Measurements from ENCODE around the gene ARHGAP6.
"Not testable (repeated sequence)": the region's sequence is repeated elsewhere in the genome, so short reads cannot be mapped to it uniquely, and the experiment has no call there.

The ARHGAP6 gene

GRCh38 chrX:11540532-11541377 lies 125.0 kb downstream of the ARHGAP6 start:
- peaks cover 4% of the 10 kb centered on the region for H3K27me3 Mint-ChIP-seq (ENCODE audit: low read depth)

DNA sequence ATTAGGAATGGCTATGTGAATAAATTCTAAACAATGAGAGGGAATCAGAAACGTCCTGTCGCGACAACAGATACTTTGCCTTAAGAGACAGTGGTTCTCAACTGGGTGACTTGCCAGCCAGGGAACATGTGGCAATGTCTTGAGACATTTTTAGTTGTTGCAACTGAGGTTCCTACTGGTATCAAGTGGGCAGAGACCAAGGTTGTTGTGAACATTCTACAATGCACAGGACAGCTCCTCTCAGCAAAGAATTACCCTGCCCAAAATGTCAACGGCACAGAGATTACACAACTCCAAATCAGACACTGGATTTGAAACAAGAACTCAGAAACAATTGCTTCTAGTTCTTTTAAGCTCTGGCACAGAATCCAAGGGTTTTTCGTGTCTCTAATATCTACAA lies 128.6 kb downstream of the ARHGAP6 start:
- no peaks in the 10 kb centered on the region for H3K4me1 Mint-ChIP-seq (ENCODE audit: low read depth)
- no peak overlapping the region for H3K27ac Mint-ChIP-seq
- no peaks in the 10 kb centered on the region for H3K9me3 Mint-ChIP-seq
- H3K27me3 Mint-ChIP-seq (ENCODE audit: low read depth): no peaks in the 10 kb centered on the region
- no peaks in the 10 kb centered on the region for H3K36me3 Mint-ChIP-seq (ENCODE audit: low read depth)
- no peak overlapping the region for H3K4me3 Mint-ChIP-seq

More at GRCh38 chrX:11540532-11541377, 125.0 kb downstream of the ARHGAP6 start:
- no peaks in the 10 kb centered on the region for H3K4me1 Mint-ChIP-seq (ENCODE audit: low read depth)
- H3K9me3 Mint-ChIP-seq: no peaks in the 10 kb centered on the region
- H3K27ac Mint-ChIP-seq: no peak overlapping the region
- no peaks in the 10 kb centered on the region for H3K36me3 Mint-ChIP-seq (ENCODE audit: low read depth)
- H3K4me3 Mint-ChIP-seq: no peak overlapping the region

DNA sequence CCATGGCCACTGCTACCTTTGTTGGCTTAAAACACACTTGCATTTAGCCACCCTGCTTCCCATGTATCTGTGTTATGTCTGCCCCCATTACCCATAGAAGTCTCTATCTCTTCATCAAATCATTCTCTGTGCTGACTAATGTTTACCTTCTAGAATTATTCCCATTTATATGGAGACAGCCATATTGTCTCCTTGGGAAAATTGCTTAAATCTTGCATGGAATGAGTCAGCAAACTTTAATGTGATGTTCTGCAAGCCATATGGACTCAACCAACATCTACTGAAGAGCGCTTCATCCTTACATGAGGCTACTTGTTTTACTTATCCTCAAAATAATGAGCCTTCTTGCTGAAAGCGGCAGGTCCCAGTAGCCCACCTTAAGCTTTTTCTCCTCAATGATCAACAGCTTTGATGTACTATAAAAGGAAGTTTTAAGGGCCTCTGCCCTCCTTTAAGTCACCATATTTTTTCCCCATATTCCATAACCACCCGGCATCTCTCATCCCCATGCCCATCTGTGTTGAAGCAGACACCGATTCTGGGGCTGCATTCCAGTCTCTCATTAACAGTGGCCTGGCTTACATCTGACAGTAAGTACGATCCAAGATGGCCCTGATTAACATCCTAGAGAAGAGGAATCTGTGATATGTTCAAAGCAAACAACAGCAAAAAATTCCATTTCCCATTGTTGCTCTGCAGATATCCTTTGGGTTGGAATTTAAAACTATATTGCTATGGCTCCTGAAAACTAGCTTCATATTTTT lies 130.4 kb downstream of the ARHGAP6 start:
- Mint-ChIP-seq H3K27me3 (ENCODE audit: low read depth) (no peaks in the 10 kb centered on the region), H3K4me1 (ENCODE audit: low read depth) (no peaks in the 10 kb centered on the region), H3K27ac (no peak overlapping the region), H3K4me3 (no peak overlapping the region), H3K9me3 (no peaks in the 10 kb centered on the region), H3K36me3 (ENCODE audit: low read depth) (no peaks in the 10 kb centered on the region)

DNA sequence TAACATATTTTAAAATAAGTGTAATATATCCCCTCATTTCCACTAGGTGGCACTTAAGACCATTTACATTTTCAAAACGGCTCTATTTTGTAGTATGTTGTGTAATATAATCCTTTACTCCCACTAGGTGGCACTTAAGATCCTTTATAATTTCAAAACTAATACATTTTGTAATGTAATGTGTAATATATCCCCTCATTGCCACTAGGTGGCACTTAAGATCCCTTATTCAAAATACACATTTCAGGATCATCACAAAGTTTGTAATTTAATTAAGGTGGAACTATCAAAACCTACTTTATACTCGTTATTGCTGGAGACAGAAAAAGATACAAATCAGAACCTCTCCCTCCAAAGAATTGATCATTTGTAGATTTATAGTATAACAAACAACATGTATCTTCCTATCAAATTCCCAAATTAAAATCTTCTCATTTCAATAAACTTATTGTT lies 132.5 kb downstream of the ARHGAP6 start:
- H3K36me3 Mint-ChIP-seq (ENCODE audit: low read depth): no peaks in the 10 kb centered on the region
- no peaks in the 10 kb centered on the region for H3K9me3 Mint-ChIP-seq

DNA sequence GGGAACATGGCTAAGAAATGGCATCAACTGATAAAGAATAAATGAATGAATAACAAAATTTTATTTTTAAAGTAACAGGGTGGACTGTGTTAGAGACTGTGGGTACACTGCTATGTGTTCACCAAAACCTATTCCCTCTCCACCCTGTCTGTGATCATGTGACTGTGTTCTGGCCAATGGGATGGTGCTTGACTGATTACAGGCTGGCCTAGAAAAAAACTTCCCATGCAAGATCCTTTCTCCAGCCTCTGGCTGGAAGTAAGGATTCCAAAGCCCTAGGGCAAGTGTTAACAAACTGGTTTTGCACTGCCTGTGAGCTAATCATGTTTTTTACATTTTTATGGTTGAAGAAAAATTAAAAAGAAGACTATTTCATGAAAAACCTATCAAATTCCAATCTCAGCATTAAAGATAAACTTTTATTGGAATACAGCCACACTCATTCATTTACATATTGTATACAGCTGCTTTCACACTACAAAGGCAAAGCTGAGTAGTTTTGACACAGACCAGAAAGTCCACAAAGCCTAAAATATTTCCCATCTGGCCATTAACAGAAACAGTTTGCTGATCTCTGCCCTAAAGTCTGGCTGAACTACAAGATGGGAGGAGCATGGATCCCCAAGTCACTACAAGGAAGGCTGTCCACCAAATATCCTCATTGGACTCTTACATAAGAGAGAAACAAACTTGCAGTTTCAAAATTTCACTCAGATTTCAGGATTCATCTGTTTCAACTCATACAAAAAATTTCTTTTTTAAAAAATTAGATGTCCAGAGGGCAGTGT lies 133.2 kb downstream of the ARHGAP6 start:
- Mint-ChIP-seq H3K4me3 (no peak overlapping the region), H3K27ac (no peak overlapping the region), H3K9me3 (no peaks in the 10 kb centered on the region), H3K4me1 (ENCODE audit: low read depth) (no peaks in the 10 kb centered on the region), H3K36me3 (ENCODE audit: low read depth) (no peaks in the 10 kb centered on the region), H3K27me3 (ENCODE audit: low read depth) (peaks cover 8% of the 10 kb centered on the region)

More for the DNA sequence above, 132.5 kb downstream of the ARHGAP6 start:
- Mint-ChIP-seq H3K4me3 (no peak overlapping the region), H3K27me3 (ENCODE audit: low read depth) (peaks cover 8% of the 10 kb centered on the region), H3K27ac (no peak overlapping the region), H3K4me1 (ENCODE audit: low read depth) (no peaks in the 10 kb centered on the region)

DNA sequence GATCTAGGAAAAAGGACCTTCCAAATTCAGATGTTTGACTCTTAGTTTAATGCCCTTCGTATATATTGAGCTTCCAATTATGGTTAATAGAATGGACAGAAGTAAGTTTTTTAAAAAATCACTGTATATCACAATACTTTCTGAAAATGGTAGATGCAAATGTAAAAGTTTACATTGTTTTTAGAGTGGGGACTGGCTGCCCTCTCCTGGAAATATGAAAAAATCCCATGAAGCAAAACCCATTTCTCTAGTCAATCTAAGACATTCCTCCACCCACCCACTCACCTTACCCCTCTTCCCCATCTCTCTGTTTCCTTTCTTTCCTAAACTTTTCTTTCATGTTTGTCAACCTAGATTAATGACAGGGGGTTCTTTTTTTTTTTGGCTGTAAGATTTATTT lies 134.5 kb downstream of the ARHGAP6 start:
- no peak overlapping the region for H3K4me3 Mint-ChIP-seq
- H3K36me3 Mint-ChIP-seq (ENCODE audit: low read depth): no peaks in the 10 kb centered on the region
- H3K27me3 Mint-ChIP-seq (ENCODE audit: low read depth): peaks cover 8% of the 10 kb centered on the region
- no peak overlapping the region for H3K27ac Mint-ChIP-seq
- no peaks in the 10 kb centered on the region for H3K9me3 Mint-ChIP-seq
- no peaks in the 10 kb centered on the region for H3K4me1 Mint-ChIP-seq (ENCODE audit: low read depth)

DNA sequence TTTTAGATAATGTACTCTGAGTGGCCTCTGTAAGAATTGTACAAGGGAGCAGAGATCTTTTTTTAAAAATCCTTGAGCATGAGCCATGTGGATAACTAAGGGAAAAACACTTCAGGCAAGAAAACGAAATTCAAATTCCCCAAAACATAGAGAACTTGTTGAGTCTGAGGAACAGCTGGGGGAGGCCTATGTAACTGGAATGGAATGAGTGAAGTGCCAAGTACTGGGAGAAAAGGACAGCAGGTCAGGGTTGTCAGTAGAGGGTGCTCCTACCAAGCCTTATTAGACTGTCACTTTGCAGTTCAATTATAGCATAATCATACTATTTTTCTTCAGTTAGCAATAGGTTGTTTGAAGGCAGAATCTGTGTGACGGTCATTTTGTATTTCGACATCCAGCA lies 135.1 kb downstream of the ARHGAP6 start:
- Mint-ChIP-seq H3K4me3 (no peak overlapping the region), H3K27ac (no peak overlapping the region), H3K4me1 (ENCODE audit: low read depth) (no peaks in the 10 kb centered on the region), H3K27me3 (ENCODE audit: low read depth) (peaks cover 8% of the 10 kb centered on the region), H3K36me3 (ENCODE audit: low read depth) (no peaks in the 10 kb centered on the region), H3K9me3 (no peaks in the 10 kb centered on the region)

GRCh38 chrX:11528623-11529022 lies 137.1 kb downstream of the ARHGAP6 start:
- Mint-ChIP-seq H3K36me3 (ENCODE audit: low read depth) (no peaks in the 10 kb centered on the region), H3K27ac (no peak overlapping the region), H3K4me3 (no peak overlapping the region), H3K9me3 (no peaks in the 10 kb centered on the region), H3K4me1 (ENCODE audit: low read depth) (no peaks in the 10 kb centered on the region), H3K27me3 (ENCODE audit: low read depth) (peaks cover 8% of the 10 kb centered on the region)

DNA sequence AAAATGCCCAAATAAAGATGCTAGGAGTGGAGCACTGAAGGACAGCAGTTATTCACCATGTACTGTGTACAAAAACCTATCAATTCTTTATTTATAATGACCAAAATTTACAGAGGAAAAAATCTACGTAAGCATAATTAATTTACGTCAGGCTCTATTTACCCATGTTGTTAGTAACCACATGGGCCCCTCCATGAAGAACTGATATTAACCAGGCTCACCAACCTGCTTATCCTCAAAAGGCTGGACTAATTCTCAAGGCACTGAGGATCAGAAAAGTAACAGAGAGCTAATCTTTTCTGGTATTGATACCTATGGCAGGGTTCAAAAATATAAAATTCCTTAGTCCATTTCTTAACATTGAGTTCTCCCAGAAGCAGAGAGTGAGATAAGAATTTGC lies 140.0 kb downstream of the ARHGAP6 start:
- H3K36me3 Mint-ChIP-seq (ENCODE audit: low read depth): no peaks in the 10 kb centered on the region
- H3K27ac Mint-ChIP-seq: no peak overlapping the region
- H3K4me1 Mint-ChIP-seq (ENCODE audit: low read depth): no peaks in the 10 kb centered on the region
- no peak overlapping the region for H3K4me3 Mint-ChIP-seq
- no peaks in the 10 kb centered on the region for H3K9me3 Mint-ChIP-seq
- peaks cover 8% of the 10 kb centered on the region for H3K27me3 Mint-ChIP-seq (ENCODE audit: low read depth)

GRCh38 chrX:11519234-11519633 lies 146.5 kb downstream of the ARHGAP6 start:
- H3K4me3 Mint-ChIP-seq; H3K27ac Mint-ChIP-seq; H3K27me3 Mint-ChIP-seq (ENCODE audit: low read depth); H3K36me3 Mint-ChIP-seq (ENCODE audit: low read depth); H3K9me3 Mint-ChIP-seq; H3K4me1 Mint-ChIP-seq (ENCODE audit: low read depth): not testable (repeated sequence)

GRCh38 chrX:11509786-11510185 lies 155.9 kb downstream of the ARHGAP6 start:
- Mint-ChIP-seq H3K27me3 (ENCODE audit: low read depth) (no peaks in the 10 kb centered on the region), H3K36me3 (ENCODE audit: low read depth) (no peaks in the 10 kb centered on the region), H3K27ac (no peak overlapping the region), H3K9me3 (no peaks in the 10 kb centered on the region), H3K4me1 (ENCODE audit: low read depth) (no peaks in the 10 kb centered on the region), H3K4me3 (no peak overlapping the region)

DNA sequence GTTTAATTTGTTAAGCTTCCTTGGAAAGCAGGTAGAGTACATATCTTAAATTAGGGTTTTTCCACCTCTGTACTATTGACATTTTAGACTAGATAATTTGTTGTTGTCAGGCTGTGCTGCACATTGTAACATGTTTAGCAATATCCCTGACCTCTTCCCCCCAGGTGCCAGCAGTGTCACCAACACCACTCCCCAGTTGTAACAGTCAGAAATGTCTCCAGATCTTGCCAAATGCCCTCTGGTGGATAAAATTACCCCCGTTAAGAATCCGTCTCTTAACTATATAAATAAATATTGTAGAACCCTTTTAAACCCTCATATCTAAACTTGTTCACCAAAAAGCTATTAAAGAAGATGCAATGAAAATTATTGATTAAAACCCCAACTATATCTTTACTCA lies 161.5 kb downstream of the ARHGAP6 start:
- Mint-ChIP-seq H3K27me3 (ENCODE audit: low read depth) (no peaks in the 10 kb centered on the region), H3K4me3 (no peak overlapping the region), H3K9me3 (no peaks in the 10 kb centered on the region), H3K27ac (no peak overlapping the region), H3K36me3 (ENCODE audit: low read depth) (no peaks in the 10 kb centered on the region), H3K4me1 (ENCODE audit: low read depth) (no peaks in the 10 kb centered on the region)

GRCh38 chrX:11499076-11500044 lies 166.4 kb downstream of the ARHGAP6 start:
- Mint-ChIP-seq H3K27me3 (ENCODE audit: low read depth) (no peaks in the 10 kb centered on the region), H3K4me3 (no peak overlapping the region), H3K27ac (no peak overlapping the region), H3K9me3 (no peaks in the 10 kb centered on the region), H3K36me3 (ENCODE audit: low read depth) (no peaks in the 10 kb centered on the region), H3K4me1 (ENCODE audit: low read depth) (no peaks in the 10 kb centered on the region)

DNA sequence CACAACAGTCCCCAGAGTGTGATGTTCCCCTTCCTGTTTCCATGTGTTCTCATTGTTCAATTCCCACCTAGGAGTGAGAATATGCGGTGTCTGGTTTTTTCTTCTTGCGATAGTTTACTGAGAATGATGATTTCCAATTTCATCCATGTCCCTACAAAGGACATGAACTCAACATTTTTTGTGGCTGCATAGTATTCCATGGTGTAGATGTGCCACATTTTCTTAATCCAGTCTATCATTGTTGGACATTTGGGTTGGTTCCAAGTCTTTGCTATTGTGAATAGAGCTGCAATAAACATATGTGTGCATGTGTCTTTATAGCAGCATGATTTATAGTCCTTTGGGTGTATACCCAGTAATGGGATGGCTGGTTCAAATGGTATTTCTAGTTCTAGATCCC lies 174.3 kb downstream of the ARHGAP6 start:
- H3K27me3 Mint-ChIP-seq (ENCODE audit: low read depth); H3K4me1 Mint-ChIP-seq (ENCODE audit: low read depth); H3K4me3 Mint-ChIP-seq; H3K9me3 Mint-ChIP-seq; H3K27ac Mint-ChIP-seq; H3K36me3 Mint-ChIP-seq (ENCODE audit: low read depth): not testable (repeated sequence)

Measured in T-helper 1 cell treated with Interleukin-12 subunit alpha and Interleukin-12 subunit beta and Interleukin-4 antibody, amounts not matched to agents 30 μg/mL and 1 μg/mL, for 36 hours (primary cell).